Nephron (organoid): ENCODE measurements around the gene RAB44.

Experiments
- H3K27ac Mint-ChIP-seq, 3 experiments: 2 replicates each; pipeline ENCODE4 v1.8.0; 2020; ENCODE audit warnings: mixed read lengths in 3 of 3, mild to moderate bottlenecking in 2 of 3, moderate library complexity in 1 of 3
- H3K27me3 Mint-ChIP-seq: 2 replicates; pipeline ENCODE4 v1.8.0; 2021; ENCODE audit warnings: low read depth, mild to moderate bottlenecking, moderate library complexity, mixed read lengths
- H3K36me3 Mint-ChIP-seq: 2 replicates; pipeline ENCODE4 v1.8.0; 2020; ENCODE audit warnings: low read depth, mixed read lengths
- H3K4me1 Mint-ChIP-seq: 2 replicates; pipeline ENCODE4 v1.8.0; 2020; ENCODE audit warnings: mixed read lengths
- H3K4me3 Mint-ChIP-seq, 3 experiments: 2 replicates each; pipeline ENCODE4 v1.8.0; 2020; ENCODE audit warnings: mild to moderate bottlenecking in 3 of 3, mixed read lengths in 3 of 3, moderate library complexity in 2 of 3
- H3K9me3 Mint-ChIP-seq: 2 replicates; pipeline ENCODE4 v1.8.0; 2020; ENCODE audit warnings: mixed read lengths
- TF ChIP-seq, protein P1 (sequence below), 3 experiments: fragments of 200-600 bp; sonication (generic); IDR thresholded peaks; one replicate each; pipeline ENCODE4 v1.5.0; 2021; ENCODE audit warnings: antibody characterized with exemption in 3 of 3; ENCODE audit not compliant: unreplicated experiment in 3 of 3

RAB44 gene

DNA sequence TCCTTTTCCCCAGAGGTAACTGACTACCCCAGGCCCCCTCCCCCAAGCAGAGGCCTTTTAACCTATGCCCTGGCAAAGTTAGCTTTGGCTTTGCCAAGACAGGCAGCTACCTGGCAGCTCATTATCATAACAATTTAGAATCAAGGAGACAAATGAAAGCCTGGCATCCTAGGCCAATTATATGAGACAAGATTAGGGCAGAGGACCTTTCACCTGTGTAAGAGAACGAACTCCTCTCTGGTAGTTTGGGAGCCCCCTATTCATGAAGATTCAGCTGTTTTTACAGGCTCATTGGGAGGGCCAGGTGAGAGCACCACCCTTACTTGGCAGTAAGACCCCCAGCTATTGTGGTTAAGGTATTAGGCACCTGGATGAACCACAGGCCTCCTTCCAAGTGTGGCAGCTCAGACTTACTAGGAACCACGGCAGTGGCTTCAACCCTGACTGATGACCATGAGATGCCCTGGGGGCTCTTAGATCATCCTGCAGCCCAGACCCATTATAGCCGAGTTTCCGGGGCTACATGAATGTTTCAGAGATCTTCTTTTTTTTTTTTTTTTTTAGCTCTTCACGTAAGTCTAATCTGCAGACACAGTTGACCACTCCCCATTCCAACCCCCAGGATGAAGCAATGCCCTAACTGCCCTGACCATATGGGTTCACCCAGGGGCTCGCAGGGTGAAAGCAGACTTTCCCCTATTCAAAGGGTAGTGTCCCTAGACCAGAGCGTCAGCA, 56.2 kb downstream of the RAB44 start:
- peaks cover 5% of the 10 kb centered on the region for H3K4me1 Mint-ChIP-seq
- no peak overlapping the region for H3K27ac Mint-ChIP-seq
- H3K9me3 Mint-ChIP-seq = peaks cover 6% of the 10 kb centered on the region
- H3K4me3 Mint-ChIP-seq = no peak overlapping the region
- H3K27me3 Mint-ChIP-seq = peaks cover 5% of the 10 kb centered on the region
- TF ChIP-seq, protein P1, sequence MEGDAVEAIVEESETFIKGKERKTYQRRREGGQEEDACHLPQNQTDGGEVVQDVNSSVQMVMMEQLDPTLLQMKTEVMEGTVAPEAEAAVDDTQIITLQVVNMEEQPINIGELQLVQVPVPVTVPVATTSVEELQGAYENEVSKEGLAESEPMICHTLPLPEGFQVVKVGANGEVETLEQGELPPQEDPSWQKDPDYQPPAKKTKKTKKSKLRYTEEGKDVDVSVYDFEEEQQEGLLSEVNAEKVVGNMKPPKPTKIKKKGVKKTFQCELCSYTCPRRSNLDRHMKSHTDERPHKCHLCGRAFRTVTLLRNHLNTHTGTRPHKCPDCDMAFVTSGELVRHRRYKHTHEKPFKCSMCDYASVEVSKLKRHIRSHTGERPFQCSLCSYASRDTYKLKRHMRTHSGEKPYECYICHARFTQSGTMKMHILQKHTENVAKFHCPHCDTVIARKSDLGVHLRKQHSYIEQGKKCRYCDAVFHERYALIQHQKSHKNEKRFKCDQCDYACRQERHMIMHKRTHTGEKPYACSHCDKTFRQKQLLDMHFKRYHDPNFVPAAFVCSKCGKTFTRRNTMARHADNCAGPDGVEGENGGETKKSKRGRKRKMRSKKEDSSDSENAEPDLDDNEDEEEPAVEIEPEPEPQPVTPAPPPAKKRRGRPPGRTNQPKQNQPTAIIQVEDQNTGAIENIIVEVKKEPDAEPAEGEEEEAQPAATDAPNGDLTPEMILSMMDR (IDR thresholded peaks at IDR 0.05; ENCODE audit: unreplicated experiment in 3 of 3) = no peak
- peaks cover 4% of the 10 kb centered on the region for H3K36me3 Mint-ChIP-seq

DNA sequence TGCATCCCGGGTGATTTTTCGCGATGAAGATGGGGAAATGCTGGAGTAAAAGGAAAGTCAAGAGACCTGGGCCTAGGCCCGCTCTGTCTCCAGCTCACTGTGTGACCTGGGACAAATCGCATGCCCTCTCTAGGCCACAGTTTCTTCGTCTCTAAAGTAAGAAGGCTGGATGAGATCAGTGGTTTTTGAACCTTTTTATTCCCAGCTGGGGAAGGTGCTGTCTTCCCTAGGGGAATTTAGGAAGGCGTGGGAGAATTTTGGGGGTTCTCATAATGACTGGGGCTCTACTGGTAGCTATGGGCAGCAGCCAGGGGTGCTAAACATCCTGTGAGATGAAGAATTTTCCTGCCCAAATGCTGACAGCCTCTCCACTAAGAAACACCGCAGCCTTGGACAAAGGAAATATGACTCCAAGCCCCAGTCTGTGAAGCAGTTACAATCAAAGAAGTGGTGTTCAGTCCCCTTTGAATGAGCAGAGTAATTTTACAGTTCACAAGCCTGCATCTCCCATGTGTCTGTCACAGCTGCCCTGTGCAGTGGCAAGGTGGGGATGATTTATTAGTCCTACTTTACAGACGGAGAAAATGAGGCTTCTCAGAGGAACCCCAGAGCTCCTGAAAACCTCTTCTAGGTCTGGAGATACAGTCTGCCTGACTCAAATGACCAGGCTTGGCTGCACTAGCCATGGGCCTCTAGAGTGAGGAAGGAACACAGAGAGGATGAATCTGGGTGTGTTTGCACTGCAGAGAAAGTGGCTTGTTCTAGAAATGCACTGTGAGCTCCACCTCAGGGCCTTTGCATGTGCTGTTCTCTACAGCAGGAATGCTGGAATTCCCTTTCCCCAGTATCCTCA, 57.2 kb downstream of the RAB44 start:
- Mint-ChIP-seq H3K4me1 (peaks cover 10% of the 10 kb centered on the region), H3K4me3 (no peak overlapping the region), H3K36me3 (no peaks in the 10 kb centered on the region), H3K9me3 (no peaks in the 10 kb centered on the region), H3K27ac (no peak overlapping the region), H3K27me3 (peaks cover 5% of the 10 kb centered on the region)
- TF ChIP-seq, protein P1 (IDR thresholded peaks at IDR 0.05; ENCODE audit: unreplicated experiment in 3 of 3) = no peak

DNA sequence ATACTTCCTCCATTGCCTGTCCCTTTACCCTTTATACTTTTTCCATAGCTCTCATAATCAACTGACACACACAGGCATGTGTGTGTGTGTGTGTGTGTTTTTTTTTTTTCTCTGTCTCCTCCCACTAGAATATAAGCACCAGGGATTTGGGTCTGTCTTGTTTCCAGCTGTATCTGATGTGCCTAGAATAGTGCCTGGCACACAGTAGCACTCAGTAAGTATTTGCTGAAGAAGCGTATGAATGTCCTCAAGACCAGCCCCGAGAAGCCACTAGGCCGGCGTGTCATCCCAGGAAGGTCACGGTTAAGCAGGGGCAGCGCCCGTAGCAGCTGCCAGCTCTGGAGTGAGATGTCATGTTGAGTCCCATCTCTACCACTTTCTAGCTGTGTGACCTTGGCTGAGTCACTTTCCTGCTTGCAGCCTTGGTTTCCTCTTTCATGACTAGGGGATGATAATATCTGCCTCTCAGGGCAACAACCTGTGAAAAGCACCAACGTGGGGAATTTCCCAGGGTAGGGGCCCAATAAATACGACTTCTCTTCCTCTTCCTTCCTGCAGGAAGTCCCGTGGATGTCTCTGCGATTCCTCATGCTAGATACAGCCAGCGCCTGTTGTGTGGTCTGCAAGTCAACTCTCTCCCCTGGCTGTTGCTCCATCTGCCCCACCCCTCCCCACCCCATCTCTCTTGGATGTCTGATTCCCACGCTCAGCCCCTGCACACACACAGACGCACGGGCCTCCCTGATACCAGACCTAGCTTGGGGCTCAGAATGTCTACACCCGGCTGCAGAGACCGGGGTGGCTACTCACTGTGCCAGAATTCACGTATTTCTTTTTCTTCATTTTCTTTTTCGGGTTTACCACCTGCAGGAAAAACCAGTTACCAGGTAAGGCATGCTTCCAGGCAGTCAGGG, 58.1 kb downstream of the RAB44 start:
- H3K4me1 Mint-ChIP-seq = peaks cover 10% of the 10 kb centered on the region
- H3K27ac Mint-ChIP-seq = peak overlapping the region in 1 of 3 experiments; percentile 14
- no peak overlapping the region for H3K4me3 Mint-ChIP-seq
- no peaks in the 10 kb centered on the region for H3K36me3 Mint-ChIP-seq
- peaks cover 5% of the 10 kb centered on the region for H3K27me3 Mint-ChIP-seq
- TF ChIP-seq, protein P1 (IDR thresholded peaks at IDR 0.05; ENCODE audit: unreplicated experiment in 3 of 3) = no peak
- H3K9me3 Mint-ChIP-seq = no peaks in the 10 kb centered on the region

DNA sequence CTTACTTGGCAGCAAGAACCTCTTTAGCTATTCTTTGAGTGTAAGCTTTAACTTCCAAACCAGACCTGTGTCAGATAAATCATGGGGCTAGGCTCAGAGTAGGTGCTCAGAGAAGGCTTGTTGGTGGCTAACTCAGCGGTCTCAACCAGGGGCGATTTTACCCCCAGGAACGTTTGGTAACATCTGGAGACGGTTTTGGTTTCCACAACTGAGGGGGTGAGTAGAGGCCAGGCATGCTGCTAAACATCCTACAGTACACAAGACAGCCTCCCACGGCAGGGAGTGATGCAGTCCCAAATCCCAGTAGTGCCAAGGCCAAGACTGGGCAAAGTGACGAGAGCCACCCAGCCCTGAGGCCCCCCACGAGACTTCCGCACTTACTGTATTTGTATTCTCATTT, 59.2 kb downstream of the RAB44 start:
- TF ChIP-seq, protein P1 (IDR thresholded peaks at IDR 0.05; ENCODE audit: unreplicated experiment in 3 of 3) = no peak
- H3K27ac Mint-ChIP-seq = no peak overlapping the region
- peaks cover 5% of the 10 kb centered on the region for H3K27me3 Mint-ChIP-seq
- H3K4me3 Mint-ChIP-seq = no peak overlapping the region
- H3K4me1 Mint-ChIP-seq = peaks cover 10% of the 10 kb centered on the region
- H3K9me3 Mint-ChIP-seq = no peaks in the 10 kb centered on the region
- no peaks in the 10 kb centered on the region for H3K36me3 Mint-ChIP-seq

DNA sequence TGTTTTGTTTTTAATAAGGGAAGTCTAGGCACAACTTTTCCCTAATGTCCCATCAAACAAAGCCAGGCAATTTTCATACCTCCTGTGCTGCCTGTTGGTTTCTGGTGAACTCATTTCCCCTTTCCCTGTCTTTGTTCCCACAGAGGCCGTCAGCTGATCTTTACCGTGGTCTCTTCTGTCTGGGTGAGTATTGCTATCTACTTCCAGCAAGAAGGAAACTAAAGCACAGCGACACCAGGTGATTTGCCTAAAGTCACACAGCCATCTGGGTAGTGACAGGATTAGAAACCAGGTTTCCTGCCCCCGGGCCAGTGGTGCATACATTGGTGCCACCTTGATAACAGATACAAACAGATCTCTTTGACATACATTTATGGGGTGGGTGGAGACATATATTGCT, 59.6 kb downstream of the RAB44 start:
- Mint-ChIP-seq H3K27me3 (peaks cover 5% of the 10 kb centered on the region), H3K36me3 (no peaks in the 10 kb centered on the region), H3K4me1 (peaks cover 10% of the 10 kb centered on the region), H3K9me3 (no peaks in the 10 kb centered on the region), H3K4me3 (no peak overlapping the region), H3K27ac (no peak overlapping the region)
- TF ChIP-seq, protein P1 (IDR thresholded peaks at IDR 0.05; ENCODE audit: unreplicated experiment in 3 of 3) = no peak
